ENCODE data around the gene BNC2. TPM values are rescaled to one million over a fixed set of nuclear protein-coding genes. Genes with fewer than 3 reads are reported as not detected.

The BNC2 gene
- polyA plus RNA-seq, 1 donor from 2014 or later, result not detected

DNA sequence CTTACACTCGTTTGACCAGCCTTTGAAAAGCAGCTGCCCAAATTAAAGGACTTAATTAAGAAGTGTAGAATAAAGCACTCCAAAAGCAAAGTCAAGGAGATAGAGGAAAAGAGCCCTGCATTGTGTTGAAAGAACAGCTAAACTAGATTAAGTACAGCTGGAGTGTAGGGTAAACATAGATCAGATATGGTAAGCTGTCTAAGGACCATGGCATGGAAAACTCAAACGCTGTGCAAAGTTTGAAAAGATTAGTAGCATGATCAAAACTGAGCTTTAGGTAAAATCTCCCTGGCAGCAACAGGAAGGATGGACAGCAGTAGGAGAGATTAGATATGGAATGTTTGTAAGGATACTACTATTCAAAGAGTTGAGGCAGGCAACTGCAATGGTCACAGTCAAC lies 55.4 kb downstream of the BNC2 start:
- Mint-ChIP-seq H3K4me3 (no peak overlapping the region), H3K27me3 (no peaks in the 10 kb centered on the region), H3K9me3 (peaks cover 0 to 8% (median 4%) of the 10 kb centered on the region in 3 donors), H3K27ac (no peak overlapping the region), H3K36me3 (peaks cover 3% of the 10 kb centered on the region), H3K4me1 (peaks cover 0 to 1% (median 0%) of the 10 kb centered on the region in 3 donors)

DNA sequence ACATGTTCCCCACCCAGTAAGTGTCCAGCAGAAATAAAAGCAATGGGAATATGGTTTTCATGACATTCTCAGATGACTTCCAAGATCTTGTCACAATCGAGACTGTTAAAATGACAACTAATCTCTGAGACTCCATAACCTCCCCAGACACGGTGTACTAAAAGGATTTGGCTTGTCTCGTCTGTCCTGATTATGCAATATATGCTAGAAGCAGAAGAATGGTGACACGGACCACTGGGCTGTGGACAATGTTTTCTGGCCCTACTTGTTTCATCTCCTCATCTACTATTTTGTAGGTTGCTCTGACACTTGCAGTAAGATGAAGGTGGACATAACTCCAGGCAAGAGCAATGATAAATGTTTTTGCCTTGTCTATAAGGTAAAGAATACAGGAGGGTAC lies 56.6 kb downstream of the BNC2 start:
- H3K27me3 Mint-ChIP-seq, result no peaks in the 10 kb centered on the region
- no peak overlapping the region for H3K4me3 Mint-ChIP-seq
- peaks cover 0 to 1% (median 0%) of the 10 kb centered on the region in 3 donors for H3K4me1 Mint-ChIP-seq
- no peak overlapping the region for H3K27ac Mint-ChIP-seq
- H3K36me3 Mint-ChIP-seq, result peaks cover 3% of the 10 kb centered on the region
- peaks cover 0 to 6% (median 4%) of the 10 kb centered on the region in 3 donors for H3K9me3 Mint-ChIP-seq

DNA sequence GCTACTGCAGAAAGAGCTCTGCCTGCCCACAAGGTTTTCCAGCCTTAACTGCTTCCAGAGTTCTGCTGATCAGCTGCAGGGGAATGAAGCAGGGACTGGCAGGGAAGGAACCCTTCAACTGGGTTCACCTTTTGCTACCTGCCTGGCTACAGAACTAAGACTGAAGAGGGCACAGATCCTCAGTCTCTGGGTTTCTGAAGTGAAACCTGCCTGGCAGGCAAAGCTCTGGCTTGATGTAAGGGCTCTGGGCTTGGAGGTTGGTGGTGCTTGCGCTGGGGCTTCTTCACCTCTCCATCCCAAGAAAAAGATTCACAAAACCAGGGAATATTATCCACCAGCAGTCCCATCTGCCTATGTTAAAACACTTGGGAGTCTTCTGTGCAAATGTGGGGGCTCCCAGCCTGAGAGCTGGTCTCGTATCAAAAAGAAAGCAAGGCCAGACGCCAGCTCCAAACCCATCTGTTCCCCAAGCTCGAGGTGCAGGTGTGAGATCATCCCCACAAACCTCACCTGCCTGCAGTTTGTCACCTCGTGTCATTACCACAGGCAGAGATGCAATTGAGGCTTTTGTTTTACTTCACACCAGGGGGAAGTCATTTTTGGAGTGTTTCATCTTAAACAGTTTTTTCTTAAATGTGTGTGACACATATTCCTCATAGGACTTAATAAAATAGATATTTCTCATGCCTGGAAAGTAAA lies 58.3 kb downstream of the BNC2 start:
- no peak overlapping the region for H3K4me3 Mint-ChIP-seq
- H3K4me1 Mint-ChIP-seq, result no peaks in the 10 kb centered on the region
- H3K27ac Mint-ChIP-seq, result no peak overlapping the region

DNA sequence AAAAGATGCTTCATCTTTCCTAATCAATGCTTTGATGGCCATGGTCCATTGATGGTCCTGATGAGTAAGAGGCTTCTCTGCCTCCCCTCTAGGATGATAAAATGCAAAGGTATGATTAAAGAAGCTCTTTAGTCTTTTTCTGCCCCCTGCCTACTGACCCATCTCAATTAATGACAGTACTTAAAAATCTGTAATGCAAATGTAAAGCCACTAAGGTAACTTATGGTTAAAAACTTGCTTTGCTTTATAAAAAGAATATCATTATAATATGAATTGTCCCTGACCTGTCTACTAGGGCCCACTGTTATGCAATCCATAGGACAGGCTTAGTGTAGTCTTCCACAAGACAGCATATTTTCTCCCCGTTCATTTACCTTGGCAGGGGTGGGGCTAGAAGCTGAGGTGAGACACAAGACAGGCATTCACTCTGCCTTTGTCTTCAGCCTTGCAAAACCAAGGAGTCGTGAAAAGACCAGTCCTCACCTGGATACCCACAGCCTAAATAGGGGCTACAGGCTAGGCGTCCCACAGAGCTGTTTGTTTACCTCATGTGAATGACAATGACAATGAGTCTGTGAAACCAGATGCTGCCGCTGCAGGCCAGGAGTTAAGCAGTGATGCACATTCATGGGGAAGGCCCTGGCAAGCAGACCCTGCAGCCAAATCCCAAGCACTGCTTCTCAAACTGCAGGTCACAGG lies 60.4 kb downstream of the BNC2 start:
- Mint-ChIP-seq H3K9me3 (peaks cover 0 to 5% (median 0%) of the 10 kb centered on the region in 3 donors), H3K4me3 (no peak overlapping the region), H3K36me3 (no peaks in the 10 kb centered on the region), H3K4me1 (no peaks in the 10 kb centered on the region), H3K27ac (no peak overlapping the region), H3K27me3 (no peaks in the 10 kb centered on the region)

More for the DNA sequence above, 58.3 kb downstream of the BNC2 start:
- Mint-ChIP-seq H3K9me3 (peaks cover 0 to 5% (median 0%) of the 10 kb centered on the region in 3 donors), H3K27me3 (no peaks in the 10 kb centered on the region), H3K36me3 (no peaks in the 10 kb centered on the region)

- Mint-ChIP-seq H3K4me1 (no peaks in the 10 kb centered on the region), H3K36me3 (no peaks in the 10 kb centered on the region), H3K27ac (no peak overlapping the region), H3K4me3 (no peak overlapping the region), H3K27me3 (no peaks in the 10 kb centered on the region), H3K9me3 (peaks cover 0 to 8% (median 2%) of the 10 kb centered on the region in 3 donors)
Measured at GRCh38 chr9:16806674-16807073, 63.8 kb downstream of the BNC2 start.

DNA sequence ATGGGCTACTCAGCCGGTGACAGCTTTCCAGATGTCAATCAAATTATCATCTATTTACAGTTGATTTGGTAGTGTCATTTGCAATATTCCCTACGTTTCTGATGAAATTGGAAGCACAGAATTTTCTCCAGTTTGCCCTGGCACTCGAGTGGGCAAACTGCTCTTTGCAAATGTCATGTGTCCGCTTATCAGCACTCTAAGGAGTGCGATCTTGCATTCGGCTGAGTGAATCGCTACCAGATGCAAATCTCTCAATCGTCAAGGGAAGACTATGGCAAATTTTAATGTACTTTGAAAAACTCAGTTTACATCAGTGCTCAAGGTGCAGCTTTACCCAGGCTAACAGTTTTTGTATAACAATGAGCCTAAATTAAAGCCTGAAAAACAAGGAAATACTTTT lies 66.8 kb downstream of the BNC2 start:
- Mint-ChIP-seq H3K27me3 (no peaks in the 10 kb centered on the region), H3K9me3 (peaks cover 0 to 8% (median 0%) of the 10 kb centered on the region in 3 donors), H3K4me1 (no peaks in the 10 kb centered on the region), H3K4me3 (no peak overlapping the region), H3K36me3 (no peaks in the 10 kb centered on the region), H3K27ac (no peak overlapping the region)

DNA sequence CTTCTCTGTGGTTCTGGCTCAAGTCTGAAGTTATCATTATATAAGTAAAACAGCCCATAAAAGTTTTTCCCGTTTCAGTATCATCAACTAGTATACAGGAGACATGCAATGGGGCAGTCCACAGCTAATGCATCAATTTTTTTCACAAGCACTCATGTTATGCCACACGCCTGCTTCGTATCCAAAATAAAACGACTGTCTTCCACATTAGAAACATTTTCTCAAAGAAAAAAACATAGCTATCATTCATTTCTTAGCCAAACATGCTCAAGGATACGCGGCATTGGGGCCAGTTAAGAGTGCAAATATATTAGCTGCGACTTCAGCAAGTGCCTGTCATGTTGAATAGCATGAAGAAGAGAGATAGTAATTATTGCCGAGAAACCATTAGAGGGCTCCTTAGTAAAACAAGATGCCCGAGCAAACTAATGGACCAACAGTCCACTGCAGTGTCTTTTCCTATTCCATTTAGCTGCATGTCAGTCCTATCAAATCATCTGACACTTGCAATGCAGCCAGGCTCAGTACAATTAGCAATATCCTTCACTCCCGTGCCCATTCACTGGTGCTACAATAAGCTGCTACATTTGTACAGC lies 68.5 kb downstream of the BNC2 start:
- Mint-ChIP-seq H3K27ac (no peak overlapping the region), H3K4me3 (no peak overlapping the region), H3K9me3 (peaks cover 0 to 8% (median 0%) of the 10 kb centered on the region in 3 donors), H3K27me3 (no peaks in the 10 kb centered on the region), H3K4me1 (no peaks in the 10 kb centered on the region), H3K36me3 (no peaks in the 10 kb centered on the region)

DNA sequence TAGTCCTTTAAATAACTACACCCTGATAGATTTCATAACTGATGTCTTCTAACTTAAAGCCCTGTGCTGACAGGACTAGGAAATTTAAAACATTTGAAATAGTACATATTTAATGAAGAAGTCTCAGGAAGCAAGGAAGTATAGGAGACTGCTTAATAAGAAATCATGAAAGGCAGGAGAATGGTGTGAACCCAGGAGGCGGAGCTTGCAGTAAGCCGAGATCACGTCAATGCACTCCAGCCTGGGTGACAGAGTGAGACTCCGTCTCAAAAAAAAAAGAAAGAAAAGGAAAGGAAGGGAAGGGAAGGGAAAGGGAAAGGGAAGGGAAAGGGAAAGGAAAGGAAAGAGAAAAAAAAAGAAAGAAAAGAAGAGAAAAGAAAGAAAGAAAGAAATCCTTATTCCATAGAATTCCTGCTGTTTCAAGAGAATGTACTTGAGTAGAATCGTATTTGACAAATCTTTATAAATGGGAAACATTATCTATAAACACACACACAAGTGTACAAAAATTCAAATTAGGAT lies 74.1 kb downstream of the BNC2 start:
- Mint-ChIP-seq H3K9me3 (peaks cover 0 to 5% (median 0%) of the 10 kb centered on the region in 3 donors), H3K4me1 (no peaks in the 10 kb centered on the region), H3K27ac (no peak overlapping the region), H3K4me3 (no peak overlapping the region), H3K27me3 (peaks cover 1% of the 10 kb centered on the region), H3K36me3 (no peaks in the 10 kb centered on the region)

DNA sequence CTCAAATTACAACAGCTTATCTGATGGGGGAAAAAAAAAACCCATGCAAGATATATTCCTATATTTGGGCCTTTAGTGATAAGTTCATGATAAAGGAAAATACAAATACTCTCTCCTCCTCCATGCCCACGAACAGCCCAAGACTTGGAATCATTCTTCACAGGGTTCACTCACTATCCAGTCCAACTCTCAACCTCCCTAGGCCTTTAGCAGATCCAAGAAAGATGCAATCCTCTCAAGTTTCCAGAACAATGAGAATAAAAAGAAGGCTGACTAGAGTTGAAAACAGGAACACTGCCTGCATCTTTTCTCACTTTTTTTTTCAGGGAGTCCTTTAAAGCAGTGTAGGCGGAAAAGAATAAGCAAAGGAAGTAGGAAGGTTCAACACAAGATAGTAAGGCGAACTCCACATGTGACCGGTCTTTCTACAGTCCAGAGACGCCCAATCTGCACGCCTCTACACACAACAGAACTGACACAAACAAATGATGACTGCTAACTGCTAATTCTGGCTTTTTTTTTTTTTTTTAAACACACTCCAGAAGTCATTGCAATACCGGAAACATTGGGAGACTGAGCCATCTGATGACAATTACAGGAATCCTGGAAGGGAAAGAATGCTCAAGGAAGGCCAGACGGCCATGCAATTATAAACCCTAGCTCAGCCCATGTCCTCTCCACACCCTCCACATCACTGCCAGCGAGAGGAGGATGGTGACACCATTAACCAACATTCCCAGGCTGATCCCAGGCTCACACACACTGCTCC lies 75.4 kb downstream of the BNC2 start:
- Mint-ChIP-seq H3K4me1 (no peaks in the 10 kb centered on the region), H3K27me3 (peaks cover 1% of the 10 kb centered on the region), H3K4me3 (no peak overlapping the region), H3K36me3 (no peaks in the 10 kb centered on the region), H3K9me3 (peaks cover 0 to 5% (median 2%) of the 10 kb centered on the region in 3 donors), H3K27ac (no peak overlapping the region)

DNA sequence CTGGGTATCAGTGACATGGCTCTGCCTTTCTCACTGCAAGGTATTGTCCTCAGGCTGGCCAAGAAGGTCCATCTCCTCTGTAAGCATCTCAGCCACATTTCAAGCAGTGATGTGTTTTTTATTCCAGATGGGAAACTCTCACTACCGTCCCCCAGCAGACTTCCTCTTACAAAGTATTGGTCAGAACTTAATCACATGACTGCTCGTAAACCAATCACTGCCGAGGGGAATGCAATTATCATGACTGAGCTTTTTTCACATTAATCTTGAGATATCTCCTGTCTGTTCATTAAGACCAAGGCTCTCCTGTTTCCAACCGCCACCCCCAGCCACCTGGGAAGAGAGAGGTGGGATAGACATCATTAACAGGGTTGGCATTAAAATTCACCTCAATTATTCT lies 76.4 kb downstream of the BNC2 start:
- Mint-ChIP-seq H3K9me3 (peaks cover 0 to 9% (median 2%) of the 10 kb centered on the region in 3 donors), H3K27me3 (peaks cover 1% of the 10 kb centered on the region), H3K4me3 (no peak overlapping the region), H3K27ac (no peak overlapping the region), H3K36me3 (no peaks in the 10 kb centered on the region), H3K4me1 (no peaks in the 10 kb centered on the region)

GRCh38 chr9:16787724-16788123 lies 82.7 kb downstream of the BNC2 start:
- Mint-ChIP-seq H3K4me1 (peaks cover 0 to 1% (median 0%) of the 10 kb centered on the region in 3 donors), H3K27me3 (no peaks in the 10 kb centered on the region), H3K4me3 (no peak overlapping the region), H3K36me3 (no peaks in the 10 kb centered on the region), H3K27ac (no peak overlapping the region), H3K9me3 (peaks cover 2 to 8% (median 6%) of the 10 kb centered on the region in 3 donors)

DNA sequence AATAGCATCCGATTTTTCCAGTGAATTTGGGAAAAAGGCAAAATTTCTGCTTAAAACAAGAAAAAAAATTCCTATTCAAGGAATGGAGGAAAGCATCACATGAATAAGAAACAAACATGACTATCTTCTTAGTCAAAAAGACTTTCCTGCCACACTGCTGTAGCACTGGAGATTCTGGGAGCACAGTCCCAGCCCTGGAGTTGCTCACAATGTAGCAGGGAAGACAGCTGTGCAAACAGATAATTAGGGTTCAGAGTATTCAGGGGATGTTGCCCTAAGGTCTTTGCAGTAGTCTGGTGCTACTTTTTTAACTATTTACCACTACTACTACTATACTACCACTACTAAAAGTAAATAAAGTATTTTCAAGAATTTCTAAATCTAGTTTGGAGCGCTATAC lies 86.5 kb downstream of the BNC2 start:
- Mint-ChIP-seq H3K9me3 (peaks cover 2 to 8% (median 5%) of the 10 kb centered on the region in 3 donors), H3K27me3 (no peaks in the 10 kb centered on the region), H3K36me3 (no peaks in the 10 kb centered on the region), H3K4me1 (peaks cover 0 to 1% (median 0%) of the 10 kb centered on the region in 3 donors), H3K4me3 (no peak overlapping the region), H3K27ac (no peak overlapping the region)

GRCh38 chr9:16782490-16782889 lies 88.0 kb downstream of the BNC2 start:
- H3K27ac Mint-ChIP-seq, result no peak overlapping the region
- H3K9me3 Mint-ChIP-seq, result peaks cover 3 to 11% (median 5%) of the 10 kb centered on the region in 3 donors
- no peaks in the 10 kb centered on the region for H3K27me3 Mint-ChIP-seq
- no peaks in the 10 kb centered on the region for H3K36me3 Mint-ChIP-seq
- peak overlapping the region in 1 of 4 donors; percentile 17 for H3K4me3 Mint-ChIP-seq
- H3K4me1 Mint-ChIP-seq, result no peaks in the 10 kb centered on the region

DNA sequence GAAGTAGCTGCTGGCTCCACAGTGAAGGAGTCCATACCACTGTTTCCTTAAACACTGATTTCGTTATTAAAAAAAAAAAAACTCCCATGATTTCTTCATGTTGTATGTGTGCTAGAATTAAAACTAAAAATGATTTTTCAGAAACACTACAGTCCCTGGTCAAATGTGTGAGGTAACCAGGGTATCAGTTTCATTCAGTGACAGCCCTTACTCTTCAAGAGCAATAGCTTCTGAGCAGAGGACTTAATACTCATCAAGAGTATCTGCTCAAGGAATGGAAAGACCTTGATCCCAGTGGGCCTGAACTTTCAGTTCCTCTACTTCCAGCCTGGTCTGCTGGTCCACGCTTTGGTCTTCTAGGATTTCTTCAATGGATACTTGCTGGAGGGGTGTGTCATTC lies 95.1 kb downstream of the BNC2 start:
- Mint-ChIP-seq H3K9me3 (peaks cover 0 to 6% (median 2%) of the 10 kb centered on the region in 3 donors), H3K4me3 (no peak overlapping the region), H3K4me1 (no peaks in the 10 kb centered on the region), H3K36me3 (no peaks in the 10 kb centered on the region), H3K27me3 (no peaks in the 10 kb centered on the region), H3K27ac (no peak overlapping the region)

GRCh38 chr9:16773617-16774016 lies 96.9 kb downstream of the BNC2 start:
- Mint-ChIP-seq H3K36me3 (no peaks in the 10 kb centered on the region), H3K4me3 (no peak overlapping the region), H3K9me3 (peaks cover 0 to 6% (median 1%) of the 10 kb centered on the region in 3 donors), H3K4me1 (no peaks in the 10 kb centered on the region), H3K27ac (no peak overlapping the region), H3K27me3 (no peaks in the 10 kb centered on the region)

Measured in IgD-negative memory B cell (primary cell).